Kidney epithelial cell (primary cell): ENCODE results near the gene PTCD2. TPM values are rescaled to one million over a fixed set of nuclear protein-coding genes. Genes with fewer than 3 reads are reported as not detected.

Experiments
- DNase-seq: peaks from one replicate; pipeline ENCODE4 v3.0.0-alpha.2; 2010; ENCODE audit warnings: low read depth
- H3K27me3 ChIP-seq: 2 replicates; pipeline ENCODE4 v1.6.0; 2011; ENCODE audit warnings: low read length; ENCODE audit not compliant: control insufficient read depth, insufficient read depth
- H3K36me3 ChIP-seq: 2 replicates; pipeline ENCODE4 v1.5.1; 2011; ENCODE audit warnings: low read length; ENCODE audit not compliant: control insufficient read depth, insufficient read depth
- H3K4me3 ChIP-seq: 2 replicates; pipeline ENCODE4 v1.5.1; 2011; ENCODE audit warnings: low read depth, mild to moderate bottlenecking, control low read depth, low read length
- CTCF ChIP-seq: IDR thresholded peaks from 2 replicates; pipeline ENCODE4 v1.5.1; 2011; ENCODE audit warnings: mild to moderate bottlenecking, moderate library complexity, low read length, control low read depth, inconsistent platforms; ENCODE audit not compliant: insufficient read depth, poor library complexity, severe bottlenecking
- total RNA-seq: library from RNA; depleted of rRNA; stranded (reverse); fragments of >200 nt; gene quantifications from 2 replicates; pipeline ENCODE4 v1.2.3, GENCODE V29; 2015

The PTCD2 gene
- total RNA-seq, 1 donor from 2014 or later = 11.7 TPM

GRCh38 chr5:72366324-72366976, 46.3 kb downstream of the PTCD2 start:
- DNase-seq = no peak
- TF ChIP-seq CTCF = peak; percentile 69
- H3K36me3 ChIP-seq = peaks cover 1% of the 10 kb centered on the region

GRCh38 chr5:72368271-72368670, 48.1 kb downstream of the PTCD2 start:
- no peak for TF ChIP-seq CTCF
- Histone ChIP-seq H3K36me3 (no peaks in the 10 kb centered on the region), H3K27me3 (no peaks in the 10 kb centered on the region), H3K4me3 (no peak overlapping the region)
- no peak for DNase-seq

More at GRCh38 chr5:72366324-72366976, 46.3 kb downstream of the PTCD2 start:
- Histone ChIP-seq H3K27me3 (no peaks in the 10 kb centered on the region), H3K4me3 (no peak overlapping the region)

- Histone ChIP-seq H3K27me3 (no peaks in the 10 kb centered on the region), H3K36me3 (no peaks in the 10 kb centered on the region), H3K4me3 (no peak overlapping the region)
- DNase-seq = no peak
- TF ChIP-seq CTCF = no peak
Measured at GRCh38 chr5:72369301-72369700, 49.1 kb downstream of the PTCD2 start.

GRCh38 chr5:72369711-72370110, 49.5 kb downstream of the PTCD2 start:
- no peaks in the 10 kb centered on the region for H3K36me3 ChIP-seq
- no peak for DNase-seq
- no peaks in the 10 kb centered on the region for H3K27me3 ChIP-seq
- no peak overlapping the region for H3K4me3 ChIP-seq
- no peak for TF ChIP-seq CTCF

- Histone ChIP-seq H3K4me3 (no peak overlapping the region), H3K27me3 (no peaks in the 10 kb centered on the region), H3K36me3 (no peaks in the 10 kb centered on the region)
- no peak for DNase-seq
- TF ChIP-seq CTCF = no peak
Measured at GRCh38 chr5:72372331-72372730, 52.2 kb downstream of the PTCD2 start.

- Histone ChIP-seq H3K4me3 (no peak overlapping the region), H3K27me3 (no peaks in the 10 kb centered on the region), H3K36me3 (no peaks in the 10 kb centered on the region)
- DNase-seq = no peak
- TF ChIP-seq CTCF = no peak
Measured at GRCh38 chr5:72372923-72373322, 52.8 kb downstream of the PTCD2 start.
